SKM-1 (cell line): ENCODE data around the gene SSU72.

ENCODE experiments used
- DNase-seq: peaks from one replicate; lab custom pipeline; 2025; ENCODE audit not compliant: unreplicated experiment; lab: John Stamatoyannopoulos, UW

SSU72 gene

DNA sequence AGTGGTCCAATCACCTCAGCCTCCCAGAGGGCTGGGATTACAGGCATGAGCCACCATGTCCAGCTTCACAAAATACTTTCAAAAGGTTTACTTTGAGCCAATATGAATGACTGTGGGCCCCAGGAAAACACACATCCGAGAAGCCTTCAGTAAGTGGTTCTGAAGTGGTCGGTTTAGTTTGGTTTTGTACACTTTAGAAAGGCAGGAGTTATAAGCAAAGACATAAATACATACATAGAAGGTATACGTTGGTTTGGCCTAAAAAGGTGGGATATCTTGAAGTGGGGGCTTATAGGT is 37.4 kb upstream of the SSU72 start:
- DNase-seq = no peak

DNA sequence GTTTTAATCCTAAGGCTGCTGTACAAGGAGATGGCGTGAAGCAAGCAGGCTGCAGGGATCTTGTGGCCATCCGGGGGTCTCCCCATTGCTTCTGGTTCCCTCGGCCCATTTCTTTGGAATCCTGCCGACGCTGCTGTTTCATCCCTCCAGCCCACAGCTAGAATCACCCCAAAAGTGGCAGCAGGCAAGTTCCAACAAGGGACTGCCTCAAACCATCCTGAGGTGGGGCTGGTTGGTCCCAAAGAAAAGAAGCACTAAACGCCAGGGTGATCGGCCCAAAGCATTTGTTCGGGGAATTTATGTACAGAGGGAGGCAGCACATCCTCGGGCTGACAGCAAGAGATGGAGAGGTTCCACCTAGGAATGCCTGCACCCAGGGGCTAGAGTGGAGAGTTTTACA is 36.1 kb upstream of the SSU72 start:
- DNase-seq = no peak

DNA sequence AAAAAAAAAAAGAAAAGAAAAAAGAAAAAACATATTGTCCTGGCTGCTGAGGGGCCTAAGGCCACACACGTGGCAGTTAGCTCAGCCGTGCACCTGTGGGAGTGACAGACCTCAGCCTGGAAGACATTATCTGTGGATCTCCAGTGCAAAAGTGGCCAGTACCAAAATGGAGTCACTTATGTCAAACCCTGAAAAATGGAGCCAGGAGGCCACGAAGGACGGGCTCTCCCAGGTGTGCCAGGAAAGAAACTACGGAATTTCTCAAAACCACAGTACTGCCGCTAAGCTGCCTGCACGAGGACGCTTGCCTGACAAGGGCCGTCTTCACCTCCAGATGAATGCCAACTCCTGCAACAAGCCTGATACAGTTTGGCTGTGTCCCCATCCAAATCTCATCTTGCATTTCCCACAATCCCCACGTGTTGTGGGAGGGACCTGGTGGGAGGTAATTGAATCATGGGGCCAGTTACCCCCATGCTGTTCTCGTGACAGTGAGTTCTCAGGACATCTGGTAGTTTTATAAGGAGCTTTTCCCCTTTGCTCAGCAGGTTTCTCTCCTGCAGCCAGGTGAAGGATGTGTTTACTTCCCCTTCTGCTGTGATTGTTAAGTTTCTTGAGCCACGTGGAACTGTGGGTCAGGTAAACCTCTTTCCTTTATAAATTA is 35.3 kb upstream of the SSU72 start:
- DNase-seq = no peak

DNA sequence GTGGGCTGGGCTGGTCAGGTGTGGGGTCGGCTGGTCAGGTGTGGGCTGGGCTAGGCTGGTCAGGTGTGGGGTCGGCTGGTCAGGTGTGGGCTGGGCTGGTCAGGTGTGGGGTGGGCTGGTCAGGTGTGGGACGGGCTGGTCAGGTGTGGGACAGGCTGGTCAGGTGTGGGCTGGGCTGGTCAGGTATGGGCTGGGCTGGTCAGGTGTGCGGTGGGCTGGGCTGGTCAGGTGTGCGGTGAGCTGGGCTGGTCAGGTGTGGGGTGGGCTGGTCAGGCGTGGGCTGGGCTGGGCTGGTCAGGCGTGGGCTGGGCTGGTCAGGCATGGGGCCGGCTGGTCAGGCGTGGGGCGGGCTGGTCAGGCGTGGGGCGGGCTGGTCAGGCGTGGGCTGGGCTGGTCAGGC is 31.6 kb upstream of the SSU72 start:
- no peak for DNase-seq

DNA sequence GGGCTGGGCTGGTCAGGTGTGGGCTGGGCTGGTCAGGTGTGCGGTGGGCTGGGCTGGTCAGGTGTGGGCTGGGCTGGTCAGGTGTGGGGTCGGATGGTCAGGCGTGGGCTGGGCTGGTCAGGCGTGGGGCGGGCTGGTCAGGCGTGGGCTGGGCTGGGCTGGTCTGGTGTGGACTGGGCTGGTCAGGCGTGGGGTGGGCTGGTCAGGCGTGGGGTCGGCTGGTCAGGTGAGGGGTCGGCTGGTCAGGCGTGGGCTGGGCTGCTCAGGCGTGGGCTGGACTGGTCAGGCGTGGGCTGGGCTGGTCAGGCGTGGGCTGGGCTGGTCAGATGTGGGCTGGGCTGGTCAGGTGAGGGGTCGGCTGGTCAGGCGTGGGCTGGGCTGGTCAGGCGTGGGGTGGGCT is 31.1 kb upstream of the SSU72 start:
- no peak for DNase-seq

DNA sequence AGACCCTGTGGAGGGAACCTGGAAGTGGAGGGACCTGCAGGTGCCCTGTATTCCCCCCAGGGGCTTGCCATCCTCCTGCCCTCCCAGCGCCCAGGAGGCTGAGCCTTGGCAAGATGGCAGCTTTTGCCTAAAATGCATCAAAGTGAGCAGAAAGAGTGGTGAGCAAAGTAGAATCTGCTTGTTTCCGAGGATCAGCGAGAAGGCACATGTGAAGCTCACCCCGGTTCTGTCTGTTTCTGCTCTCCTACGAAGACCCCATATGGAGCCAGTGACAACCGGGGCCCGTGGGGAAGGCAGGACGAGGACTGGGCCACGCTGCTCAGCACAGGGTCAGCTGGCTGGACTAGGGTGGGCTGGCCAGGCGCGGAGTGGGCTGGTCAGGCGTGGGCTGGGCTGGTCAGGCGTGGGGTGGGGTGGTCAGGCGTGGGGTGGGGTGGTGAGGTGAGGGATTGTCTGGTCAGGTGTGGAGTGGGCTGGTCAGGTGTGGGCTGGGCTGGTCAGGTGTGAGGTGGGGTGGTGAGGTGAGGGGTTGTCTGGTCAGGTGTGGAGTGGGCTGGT is 30.4 kb upstream of the SSU72 start:
- DNase-seq = no peak

DNA sequence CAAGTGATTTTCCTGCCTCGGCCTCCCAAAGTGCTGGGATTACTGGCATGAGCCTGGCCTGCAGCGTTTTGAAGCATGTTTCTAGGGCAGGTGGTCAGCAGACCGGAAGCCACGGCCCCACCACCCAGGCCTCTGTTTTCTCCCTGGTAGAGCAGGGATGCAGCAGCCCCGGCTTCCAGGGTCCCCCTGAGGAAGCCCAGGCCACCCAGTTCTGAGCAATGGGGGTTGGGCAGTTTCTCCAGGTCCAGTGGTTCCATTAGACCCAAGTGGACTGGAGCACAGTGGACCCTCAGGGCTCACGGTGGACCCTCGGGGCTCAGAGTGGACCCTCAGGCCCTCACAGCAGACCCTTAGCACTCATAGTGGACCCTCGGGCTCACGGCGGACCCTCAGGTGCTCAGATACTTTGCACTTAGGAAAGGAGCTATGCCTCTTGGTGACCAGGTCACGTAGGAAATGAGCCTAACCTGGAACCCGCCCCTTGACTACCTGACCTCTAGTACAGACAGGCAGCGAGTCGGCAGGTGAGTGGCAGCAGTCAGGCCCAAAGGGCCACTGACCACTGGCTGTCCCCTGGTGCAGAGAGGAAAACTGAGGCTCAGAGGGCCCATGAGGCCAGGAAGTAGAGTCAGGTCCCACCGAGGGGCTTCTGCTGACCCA is 29.8 kb upstream of the SSU72 start:
- no peak for DNase-seq

DNA sequence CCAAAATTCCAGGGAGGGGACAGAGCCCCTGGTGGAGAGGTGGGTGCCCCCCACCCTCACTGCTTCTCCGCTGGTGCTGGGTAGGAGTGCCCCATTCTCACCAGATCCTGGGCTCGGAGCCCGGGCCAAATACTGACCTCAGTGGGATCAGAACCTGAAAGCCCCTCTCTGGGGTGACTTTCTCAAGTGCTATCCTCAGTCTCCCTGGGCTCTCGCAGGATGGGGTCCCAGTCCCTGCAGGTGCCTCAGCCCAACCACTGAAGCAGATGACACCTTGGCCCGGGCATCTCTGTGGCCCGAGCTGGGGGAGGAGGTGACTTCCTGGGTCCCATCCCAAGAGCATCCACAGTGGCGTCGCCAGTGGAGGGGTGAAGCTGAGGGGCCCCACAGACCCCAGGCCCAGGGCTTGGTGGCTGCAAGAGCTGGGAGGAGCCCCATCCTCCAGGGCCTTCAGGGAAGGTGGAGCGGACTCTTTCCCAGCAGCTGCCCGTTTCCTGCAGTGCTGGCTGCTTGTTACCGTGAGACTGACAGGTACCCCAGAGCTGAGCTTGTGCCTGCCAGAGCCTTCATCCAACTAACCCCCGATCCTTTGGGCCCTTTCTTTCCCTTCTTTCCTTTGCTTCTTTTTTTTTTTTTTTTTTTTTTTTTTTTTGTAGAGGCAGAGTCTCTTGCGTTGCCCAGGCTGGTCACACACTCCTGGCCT is 29.2 kb upstream of the SSU72 start:
- DNase-seq = no peak

DNA sequence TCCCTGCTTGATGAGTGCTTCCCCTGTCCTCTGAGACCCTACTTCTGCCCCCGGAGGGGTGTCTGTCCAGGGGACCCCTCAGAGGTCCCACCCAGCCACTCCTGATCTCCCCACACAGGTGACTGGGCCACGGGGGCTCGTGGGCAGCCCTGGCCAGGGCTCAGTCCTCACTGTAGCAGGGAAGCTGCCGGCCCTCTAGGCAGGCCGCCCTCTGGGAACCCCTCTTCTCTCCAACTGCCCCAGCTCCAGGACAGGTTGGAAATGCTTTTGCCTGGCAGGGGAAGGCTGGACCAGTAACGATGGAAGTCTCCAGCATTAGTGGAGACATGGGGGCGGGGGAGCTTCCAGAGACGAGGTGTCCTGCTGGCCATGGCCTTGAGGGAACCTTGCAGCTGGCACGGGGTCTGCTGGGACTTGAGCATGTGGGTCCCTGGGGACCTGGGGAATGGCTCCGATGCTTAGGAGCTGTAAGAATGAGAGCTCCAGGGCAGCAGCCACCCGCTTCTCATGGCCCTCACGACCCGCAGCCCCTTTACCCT is 28.4 kb upstream of the SSU72 start:
- DNase-seq = no peak

DNA sequence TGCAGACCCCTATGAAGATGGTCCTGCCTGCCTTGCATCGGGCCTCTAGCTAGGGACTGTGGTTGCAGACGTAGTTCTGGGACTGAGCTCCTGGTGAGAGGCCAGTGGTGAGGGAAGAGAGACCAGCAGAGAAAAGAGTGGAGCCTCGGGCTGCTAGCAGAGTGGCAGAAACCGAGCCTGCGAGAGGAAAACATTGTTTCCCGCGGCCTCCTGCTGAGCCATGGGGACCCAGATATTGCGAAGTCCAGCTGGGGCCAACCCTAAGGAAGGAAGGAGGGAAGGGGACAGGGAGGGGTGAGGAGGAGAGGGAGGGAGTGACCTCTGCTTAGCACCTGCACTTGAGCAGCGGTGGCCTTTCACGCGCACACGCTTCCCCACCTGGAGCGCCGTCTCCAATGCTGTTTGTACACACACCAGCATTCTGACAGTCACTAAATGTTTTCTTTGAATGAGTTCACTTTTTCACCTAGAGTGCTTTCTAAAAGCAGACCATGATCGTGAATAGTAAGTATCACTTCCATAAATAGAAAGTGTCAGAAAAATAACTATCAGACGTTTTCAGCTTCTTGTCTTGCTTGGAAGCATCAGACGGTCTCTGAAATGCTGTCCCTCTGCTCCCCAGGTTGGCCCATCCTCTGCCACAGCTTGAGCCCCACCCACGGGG is 27.8 kb upstream of the SSU72 start:
- DNase-seq = no peak

DNA sequence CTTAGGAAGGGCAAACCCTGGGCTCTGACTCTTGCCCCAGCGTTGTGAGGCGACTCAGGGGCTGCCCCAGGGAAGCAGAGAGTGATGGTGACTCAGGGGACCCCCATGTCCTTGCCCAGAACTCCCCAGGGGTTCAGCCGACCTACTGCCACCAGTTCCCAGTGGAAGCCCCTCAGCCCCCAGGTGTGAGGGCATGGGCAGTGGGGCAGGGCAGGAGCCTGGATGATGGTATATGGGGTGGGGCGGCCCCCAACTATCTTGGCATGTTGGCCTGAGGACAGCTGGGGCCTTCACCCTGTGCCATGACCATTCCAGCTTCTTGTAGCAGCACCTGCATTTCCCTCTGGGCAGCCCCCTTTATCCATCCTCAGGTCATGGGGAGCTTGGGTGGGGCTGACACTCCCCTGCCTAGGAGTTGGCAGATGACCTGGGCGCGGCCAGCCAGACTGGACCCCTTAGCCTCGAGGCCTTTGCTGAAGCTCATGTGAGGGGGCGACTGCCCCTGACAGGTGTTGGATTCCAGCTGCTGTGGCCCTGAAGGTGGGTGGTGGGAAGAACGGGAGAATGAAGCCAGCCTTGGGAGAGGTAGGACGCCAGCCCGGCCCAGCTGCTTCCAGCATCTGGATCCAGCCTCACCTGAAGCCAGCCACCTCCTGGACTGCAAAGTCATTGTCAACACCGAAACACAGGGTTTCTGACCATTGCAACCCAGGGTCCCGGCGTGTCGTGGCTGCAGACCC is 27.1 kb upstream of the SSU72 start:
- no peak for DNase-seq

DNA sequence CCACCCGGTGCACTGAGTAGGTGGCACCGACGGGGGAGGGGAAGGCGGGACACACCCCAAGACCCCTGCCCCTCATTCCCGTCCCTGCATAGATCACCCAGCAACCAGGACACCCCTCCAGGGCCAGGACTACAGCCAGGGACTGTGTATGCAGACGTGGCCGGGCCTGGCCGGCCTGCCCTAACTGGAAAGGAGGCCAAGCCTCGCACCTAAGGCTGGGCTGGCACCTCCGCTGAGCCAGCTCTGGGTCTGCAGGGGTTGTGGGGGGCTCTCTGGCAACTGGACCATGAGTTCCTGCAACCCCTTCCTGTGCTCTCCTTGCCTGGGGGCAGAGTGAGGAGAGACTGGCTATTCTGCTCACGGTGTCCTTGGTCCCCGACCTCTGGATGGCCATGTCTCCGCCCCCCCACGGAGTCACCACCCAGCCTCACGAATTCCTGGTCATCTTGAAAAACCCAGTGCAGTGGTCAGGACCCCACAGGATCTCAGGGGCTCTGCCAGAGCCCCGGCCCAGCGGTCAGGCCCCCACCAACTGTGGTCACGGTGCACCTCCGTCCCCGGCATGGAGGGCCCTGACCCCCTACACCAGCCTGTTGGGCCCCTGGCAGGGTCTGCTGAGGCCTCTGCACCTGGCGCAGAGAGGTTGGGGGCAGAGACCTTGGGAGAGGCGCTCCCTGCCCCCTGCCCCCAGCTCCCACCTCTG is 26.3 kb upstream of the SSU72 start:
- no peak for DNase-seq

DNA sequence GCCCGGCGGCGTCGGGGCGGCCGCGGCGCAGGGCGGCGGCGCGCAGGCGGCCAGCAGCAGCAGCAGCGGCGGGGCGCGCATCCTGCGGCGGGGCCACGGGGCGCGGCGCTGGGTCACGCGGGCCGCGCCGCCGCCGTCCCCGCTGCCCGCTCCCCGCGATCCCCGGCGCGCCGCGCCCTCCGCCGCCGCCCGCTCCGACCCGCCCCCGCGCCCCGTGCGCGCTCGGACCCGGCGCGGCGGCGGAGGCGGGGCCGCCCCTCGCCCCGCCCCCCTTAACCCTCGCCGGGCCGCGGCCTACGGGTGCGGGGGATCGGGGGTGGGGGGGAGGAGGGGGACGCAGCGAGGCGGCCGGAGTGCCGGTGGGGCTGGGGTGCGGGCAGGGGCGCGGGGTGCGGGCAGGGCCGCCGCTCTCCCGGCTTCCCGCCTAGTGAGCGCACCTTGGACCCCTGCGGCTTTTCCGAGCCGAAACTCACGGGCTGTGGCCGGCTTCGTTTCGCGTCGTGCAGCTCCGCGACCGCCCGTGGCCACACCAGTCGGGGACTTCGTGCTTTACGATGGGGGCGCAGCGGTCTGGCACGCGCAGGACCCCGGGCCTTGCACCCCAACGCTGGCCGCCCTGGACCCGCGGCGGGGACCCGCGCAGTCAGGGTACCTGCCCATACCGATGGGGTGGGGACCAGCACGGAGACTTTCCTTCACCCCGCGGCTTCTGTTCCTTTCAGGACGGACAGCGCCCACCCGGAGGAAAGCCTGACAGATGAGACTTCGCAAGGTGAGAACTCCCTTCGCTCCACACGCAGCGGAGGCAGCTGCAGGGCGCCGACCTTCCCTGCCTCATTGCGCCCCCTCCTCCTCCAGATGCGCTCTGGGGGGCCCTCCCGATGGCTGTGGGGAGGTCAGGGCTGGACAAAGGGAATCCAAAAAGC is 25.5 kb upstream of the SSU72 start, which contains the start of gene FNDC10:
FNDC10 (minus strand) TSS at position 201 of the 926 bp plus-strand sequence; CDS start at position 81, 120 bp downstream.
- DNase-seq = no peak

DNA sequence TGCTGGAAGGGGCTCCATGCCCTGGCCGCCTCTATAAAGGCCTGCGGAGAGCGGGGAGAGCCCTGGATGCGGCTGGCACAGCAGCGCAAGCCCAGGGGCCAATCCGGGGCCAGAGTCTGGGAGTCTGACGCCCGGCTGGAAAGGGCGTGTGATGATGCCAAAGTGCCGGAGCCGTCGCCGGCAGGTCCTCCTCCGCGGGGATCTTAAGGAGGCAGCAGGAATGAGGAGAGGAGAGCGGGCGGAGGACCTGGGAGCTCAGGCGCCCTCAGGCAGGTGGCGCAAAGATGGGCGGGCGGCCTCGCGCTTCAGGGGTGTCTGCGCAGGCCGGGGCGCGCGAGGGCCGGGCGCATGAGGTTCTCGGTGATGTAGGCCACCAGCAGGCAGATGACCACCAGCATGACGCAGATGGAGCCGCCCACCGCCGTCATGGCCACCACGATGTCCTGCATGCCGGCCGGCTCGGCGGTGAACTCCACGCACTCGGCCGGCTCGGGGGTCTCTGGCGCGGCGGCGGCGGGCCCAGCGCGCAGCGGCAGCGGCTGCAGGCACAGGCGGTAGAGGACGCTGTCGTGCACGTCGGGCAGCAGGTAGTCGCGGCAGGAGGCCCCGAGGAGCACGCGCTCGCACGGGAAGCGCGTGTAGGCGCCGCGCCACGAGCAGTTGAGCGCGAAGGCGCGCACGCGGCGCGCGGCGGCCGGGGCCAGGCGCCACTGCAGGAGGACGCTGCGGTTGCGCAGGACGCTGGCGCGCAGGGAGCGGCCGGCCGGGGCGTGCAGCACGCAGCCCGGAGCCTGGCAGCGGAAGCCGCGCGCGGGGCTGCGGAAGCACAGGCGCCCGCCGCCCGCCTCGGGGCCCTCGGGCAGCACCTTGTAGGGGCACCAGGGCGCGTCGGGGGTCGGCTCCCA is 24.6 kb upstream of the SSU72 start:
- DNase-seq = no peak

DNA sequence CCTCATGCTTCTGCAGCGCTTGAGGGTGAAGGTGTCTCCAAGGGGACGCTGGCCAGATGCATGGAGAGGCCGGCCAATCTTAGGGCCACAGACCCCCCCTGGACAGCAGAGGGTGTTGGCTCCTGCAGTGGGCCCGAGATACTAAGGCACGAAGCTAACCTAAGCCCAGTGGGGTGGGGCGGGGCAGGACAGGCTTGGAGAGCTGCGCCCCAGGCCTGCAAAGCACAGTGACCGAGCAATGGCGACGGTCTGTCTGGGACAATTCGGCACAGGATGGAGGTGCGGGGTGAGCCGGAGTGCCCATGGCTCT is 24.0 kb upstream of the SSU72 start:
- DNase-seq = no peak

DNA sequence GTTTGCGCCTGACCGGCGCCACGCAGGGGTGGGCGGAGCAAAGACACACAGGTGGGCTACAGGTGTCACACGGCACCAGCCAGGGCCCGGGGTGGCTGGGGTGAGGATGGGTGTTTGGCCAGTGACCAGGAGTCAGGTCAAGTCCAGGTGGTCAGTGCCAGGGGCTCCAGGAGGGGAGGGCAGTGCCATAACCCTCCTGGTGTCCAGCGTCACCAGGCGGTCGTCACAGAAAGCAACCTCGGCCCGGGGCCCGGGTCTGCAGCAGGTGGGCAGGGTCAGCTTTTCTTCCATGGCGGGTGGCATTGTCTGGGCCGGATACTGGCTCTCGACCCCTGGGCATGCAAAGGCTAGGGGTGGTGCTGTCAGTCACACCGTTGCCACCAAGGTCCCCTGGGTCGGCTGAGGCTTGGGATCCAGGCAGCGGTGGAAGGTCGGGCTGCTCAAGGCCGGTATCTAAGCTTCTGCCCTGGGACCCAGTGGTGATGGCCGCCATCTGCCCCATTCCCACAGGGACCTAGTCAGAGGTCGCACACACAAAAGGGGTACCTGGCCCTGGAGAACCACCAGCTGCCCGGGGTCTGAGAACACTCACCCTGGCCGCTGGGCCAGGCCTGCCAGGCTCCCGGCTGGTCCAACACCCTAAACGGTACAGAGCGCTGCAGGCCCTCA is 23.5 kb upstream of the SSU72 start:
- DNase-seq = no peak

DNA sequence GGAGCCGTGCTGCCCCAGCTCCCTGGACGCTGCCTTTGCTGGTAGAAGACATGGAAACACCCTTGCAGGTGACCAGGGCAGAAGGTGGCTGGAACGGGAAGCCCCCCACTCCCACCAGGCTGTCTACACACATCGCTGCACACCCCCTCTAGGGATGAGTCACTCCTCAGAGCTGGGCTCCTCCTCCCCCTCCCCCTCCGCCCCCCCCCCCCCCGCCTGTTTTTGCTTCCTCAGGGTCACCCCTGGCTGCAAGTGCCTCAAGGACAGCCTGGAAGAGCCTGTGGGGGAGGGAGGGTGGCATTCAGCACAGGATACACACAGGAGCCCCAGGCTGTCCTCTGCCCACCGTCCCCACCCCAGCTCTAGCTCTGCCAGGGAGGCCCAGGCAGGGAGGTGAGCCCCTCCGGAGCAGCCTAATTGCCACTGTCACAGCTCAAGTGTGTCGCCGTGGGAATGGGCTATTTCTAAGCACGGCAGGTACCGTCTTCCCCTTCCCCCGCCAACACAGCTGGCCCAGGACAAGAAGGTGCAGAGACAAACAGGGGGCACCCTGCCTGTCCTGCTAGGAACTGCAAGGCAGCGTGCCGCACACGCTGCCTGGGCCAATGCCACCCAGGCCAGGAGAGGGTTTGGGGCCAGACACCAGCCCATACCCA is 22.7 kb upstream of the SSU72 start:
- DNase-seq = no peak
